Muscle layer of colon (tissue), 2 donors: ENCODE data around the gene USP7.

Source experiments
- H3K27ac ChIP-seq: one replicate; pipeline ENCODE4 v1.7.0; 2013; ENCODE audit warnings: low read depth, mild to moderate bottlenecking, low read length, moderate library complexity
- H3K27me3 ChIP-seq, 2 donors: one replicate each; pipeline ENCODE4 v1.7.0; 2013; ENCODE audit warnings: low read length in 2 of 2, mild to moderate bottlenecking in 2 of 2; ENCODE audit not compliant: insufficient read depth in 2 of 2, control insufficient read depth in 1 of 2
- H3K36me3 ChIP-seq: one replicate; pipeline ENCODE4 v1.7.0; 2013; ENCODE audit warnings: mild to moderate bottlenecking, low read length; ENCODE audit not compliant: insufficient read depth
- H3K4me1 ChIP-seq: one replicate; pipeline ENCODE4 v1.7.0; 2013; ENCODE audit warnings: mild to moderate bottlenecking, low read length; ENCODE audit not compliant: insufficient read depth
- H3K4me3 ChIP-seq, 2 donors: one replicate each; pipeline ENCODE4 v1.7.0; 2013; ENCODE audit warnings: low read length in 2 of 2, low read depth in 1 of 2, mild to moderate bottlenecking in 1 of 2, moderate library complexity in 1 of 2
- H3K9ac ChIP-seq: one replicate; pipeline ENCODE4 v1.7.0; 2013; ENCODE audit warnings: low read length
- H3K9me3 ChIP-seq: one replicate; pipeline ENCODE4 v1.7.0; 2013; ENCODE audit warnings: mild to moderate bottlenecking, low read length
- donor health status: abdominal sarcoma.
- donor health status: Adenocarcinoma of cecum.

Gene USP7

GRCh38 chr16:8959921-8960787 lies 3.6 kb downstream of the USP7 start:
- H3K27ac ChIP-seq: peak overlapping the region; percentile 60
- no peaks in the 10 kb centered on the region for H3K27me3 ChIP-seq
- H3K9me3 ChIP-seq: no peaks in the 10 kb centered on the region
- H3K9ac ChIP-seq: no peak overlapping the region
- H3K4me3 ChIP-seq: peak overlapping the region in 1 of 2 donors; percentile 43
- no peaks in the 10 kb centered on the region for H3K36me3 ChIP-seq
- peaks cover 72% of the 10 kb centered on the region for H3K4me1 ChIP-seq

- H3K4me1 ChIP-seq: peaks cover 75% of the 10 kb centered on the region
- H3K4me3 ChIP-seq: peak overlapping the region in 1 of 2 donors; percentile 11
- no peaks in the 10 kb centered on the region for H3K27me3 ChIP-seq
Observed at GRCh38 chr16:8958344-8959167, 5.2 kb downstream of the USP7 start.

GRCh38 chr16:8957509-8958157 lies 6.1 kb downstream of the USP7 start:
- H3K9ac ChIP-seq: no peak overlapping the region
- H3K27ac ChIP-seq: no peak overlapping the region

More at GRCh38 chr16:8958344-8959167, 5.2 kb downstream of the USP7 start:
- Histone ChIP-seq H3K27ac (peak overlapping the region; percentile 52), H3K9ac (no peak overlapping the region), H3K9me3 (no peaks in the 10 kb centered on the region), H3K36me3 (no peaks in the 10 kb centered on the region)

GRCh38 chr16:8957063-8957397 lies 6.7 kb downstream of the USP7 start:
- H3K4me1 ChIP-seq: peaks cover 82% of the 10 kb centered on the region
- no peaks in the 10 kb centered on the region for H3K36me3 ChIP-seq
- no peaks in the 10 kb centered on the region for H3K9me3 ChIP-seq
- no peak overlapping the region for H3K9ac ChIP-seq
- no peak overlapping the region for H3K4me3 ChIP-seq
- H3K27me3 ChIP-seq: no peaks in the 10 kb centered on the region
- H3K27ac ChIP-seq: no peak overlapping the region

More at GRCh38 chr16:8957509-8958157, 6.1 kb downstream of the USP7 start:
- Histone ChIP-seq H3K4me3 (peak overlapping the region in 1 of 2 donors; percentile 11), H3K9me3 (no peaks in the 10 kb centered on the region), H3K4me1 (peaks cover 80% of the 10 kb centered on the region), H3K27me3 (no peaks in the 10 kb centered on the region), H3K36me3 (no peaks in the 10 kb centered on the region)

GRCh38 chr16:8956265-8957062 lies 7.2 kb downstream of the USP7 start:
- H3K4me3 ChIP-seq: no peak overlapping the region
- H3K9me3 ChIP-seq: no peaks in the 10 kb centered on the region
- no peaks in the 10 kb centered on the region for H3K36me3 ChIP-seq
- no peak overlapping the region for H3K9ac ChIP-seq
- H3K27ac ChIP-seq: no peak overlapping the region
- H3K27me3 ChIP-seq: no peaks in the 10 kb centered on the region
- peaks cover 82% of the 10 kb centered on the region for H3K4me1 ChIP-seq

GRCh38 chr16:8955828-8956227 lies 7.9 kb downstream of the USP7 start:
- H3K4me1 ChIP-seq: peaks cover 82% of the 10 kb centered on the region

GRCh38 chr16:8953064-8953463 lies 10.6 kb downstream of the USP7 start:
- H3K27ac ChIP-seq: no peak overlapping the region
- no peak overlapping the region for H3K4me3 ChIP-seq
- H3K9ac ChIP-seq: no peak overlapping the region
- H3K4me1 ChIP-seq: peaks cover 65% of the 10 kb centered on the region
- no peaks in the 10 kb centered on the region for H3K36me3 ChIP-seq
- H3K27me3 ChIP-seq: no peaks in the 10 kb centered on the region
- H3K9me3 ChIP-seq: no peaks in the 10 kb centered on the region

More at GRCh38 chr16:8955828-8956227, 7.9 kb downstream of the USP7 start:
- H3K36me3 ChIP-seq: no peaks in the 10 kb centered on the region
- no peak overlapping the region for H3K9ac ChIP-seq
- no peak overlapping the region for H3K4me3 ChIP-seq
- H3K27me3 ChIP-seq: no peaks in the 10 kb centered on the region
- no peak overlapping the region for H3K27ac ChIP-seq
- no peaks in the 10 kb centered on the region for H3K9me3 ChIP-seq

- H3K36me3 ChIP-seq: no peaks in the 10 kb centered on the region
- no peaks in the 10 kb centered on the region for H3K27me3 ChIP-seq
- H3K9ac ChIP-seq: no peak overlapping the region
- H3K27ac ChIP-seq: no peak overlapping the region
- no peaks in the 10 kb centered on the region for H3K9me3 ChIP-seq
- H3K4me3 ChIP-seq: no peak overlapping the region
- H3K4me1 ChIP-seq: peaks cover 64% of the 10 kb centered on the region
Observed at GRCh38 chr16:8952281-8952751, 11.4 kb downstream of the USP7 start.

- Histone ChIP-seq H3K9me3 (no peaks in the 10 kb centered on the region), H3K9ac (peak overlapping the region; percentile 5), H3K27me3 (no peaks in the 10 kb centered on the region), H3K4me1 (peaks cover 64% of the 10 kb centered on the region), H3K27ac (no peak overlapping the region), H3K4me3 (no peak overlapping the region), H3K36me3 (no peaks in the 10 kb centered on the region)
Observed at GRCh38 chr16:8951447-8952280, 12.0 kb downstream of the USP7 start.

- Histone ChIP-seq H3K9ac (peak overlapping the region; percentile 5), H3K9me3 (no peaks in the 10 kb centered on the region), H3K4me3 (no peak overlapping the region), H3K4me1 (peaks cover 63% of the 10 kb centered on the region), H3K36me3 (no peaks in the 10 kb centered on the region), H3K27me3 (no peaks in the 10 kb centered on the region), H3K27ac (no peak overlapping the region)
Observed at GRCh38 chr16:8950580-8951077, 13.1 kb downstream of the USP7 start.
